ENCODE measurements around the gene CACHD1. TPM values are rescaled to one million over a fixed set of nuclear protein-coding genes. Genes with fewer than 3 reads are reported as not detected.
"Not testable (repeated sequence)": the region's sequence is repeated elsewhere in the genome, so short reads cannot be mapped to it uniquely, and the experiment has no call there.

The CACHD1 gene
- total RNA-seq, 1 donor from 2014 or later = 12.1 TPM

- Histone ChIP-seq H3K36me3 (ENCODE audit: control insufficient read depth, insufficient read depth, low read length) (no peaks in the 10 kb centered on the region), H3K4me3 (ENCODE audit: low read depth, low read length) (no peak overlapping the region), H3K27me3 (ENCODE audit: control insufficient read depth, insufficient read depth, low read length) (no peaks in the 10 kb centered on the region)
- no peak for DNase-seq (ENCODE audit: low read depth)
- TF ChIP-seq, protein P1, sequence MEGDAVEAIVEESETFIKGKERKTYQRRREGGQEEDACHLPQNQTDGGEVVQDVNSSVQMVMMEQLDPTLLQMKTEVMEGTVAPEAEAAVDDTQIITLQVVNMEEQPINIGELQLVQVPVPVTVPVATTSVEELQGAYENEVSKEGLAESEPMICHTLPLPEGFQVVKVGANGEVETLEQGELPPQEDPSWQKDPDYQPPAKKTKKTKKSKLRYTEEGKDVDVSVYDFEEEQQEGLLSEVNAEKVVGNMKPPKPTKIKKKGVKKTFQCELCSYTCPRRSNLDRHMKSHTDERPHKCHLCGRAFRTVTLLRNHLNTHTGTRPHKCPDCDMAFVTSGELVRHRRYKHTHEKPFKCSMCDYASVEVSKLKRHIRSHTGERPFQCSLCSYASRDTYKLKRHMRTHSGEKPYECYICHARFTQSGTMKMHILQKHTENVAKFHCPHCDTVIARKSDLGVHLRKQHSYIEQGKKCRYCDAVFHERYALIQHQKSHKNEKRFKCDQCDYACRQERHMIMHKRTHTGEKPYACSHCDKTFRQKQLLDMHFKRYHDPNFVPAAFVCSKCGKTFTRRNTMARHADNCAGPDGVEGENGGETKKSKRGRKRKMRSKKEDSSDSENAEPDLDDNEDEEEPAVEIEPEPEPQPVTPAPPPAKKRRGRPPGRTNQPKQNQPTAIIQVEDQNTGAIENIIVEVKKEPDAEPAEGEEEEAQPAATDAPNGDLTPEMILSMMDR (IDR thresholded peaks at IDR 0.05; ENCODE audit: insufficient read depth, low read length, poor library complexity, severe bottlenecking) = no peak
Observed at GRCh38 chr1:64608005-64608650, 138.2 kb downstream of the CACHD1 start.

- Histone ChIP-seq H3K27me3 (ENCODE audit: control insufficient read depth, insufficient read depth, low read length) (no peaks in the 10 kb centered on the region), H3K36me3 (ENCODE audit: control insufficient read depth, insufficient read depth, low read length) (no peaks in the 10 kb centered on the region), H3K4me3 (ENCODE audit: low read depth, low read length) (no peak overlapping the region)
- TF ChIP-seq, protein P1 (IDR thresholded peaks at IDR 0.05; ENCODE audit: insufficient read depth, low read length, poor library complexity, severe bottlenecking) = no peak
- DNase-seq (ENCODE audit: low read depth) = no peak
Observed at GRCh38 chr1:64608651-64609048, 138.7 kb downstream of the CACHD1 start.

GRCh38 chr1:64610950-64611349, 141.0 kb downstream of the CACHD1 start:
- H3K36me3 ChIP-seq (ENCODE audit: control insufficient read depth, insufficient read depth, low read length); H3K27me3 ChIP-seq (ENCODE audit: control insufficient read depth, insufficient read depth, low read length); DNase-seq (ENCODE audit: low read depth); H3K4me3 ChIP-seq (ENCODE audit: low read depth, low read length): not testable (repeated sequence)

DNA sequence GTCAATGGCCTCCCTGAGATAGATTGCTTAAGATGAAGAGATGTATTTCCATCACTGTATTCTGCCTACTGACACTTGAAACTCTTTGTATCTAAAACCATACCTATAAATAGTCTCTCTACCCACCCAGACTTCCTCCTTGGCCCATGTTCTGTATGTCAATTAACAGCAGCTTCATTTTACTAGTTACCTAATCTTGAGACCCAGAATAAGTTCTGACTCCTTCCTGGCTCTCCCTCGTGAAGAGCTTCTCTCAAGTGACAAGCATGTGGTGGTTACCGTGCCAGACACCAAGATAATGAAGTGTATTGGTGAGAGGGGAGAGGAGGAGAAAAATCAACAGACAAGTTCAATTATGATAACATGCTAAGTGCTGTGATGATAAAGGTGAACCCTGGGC, 146.1 kb downstream of the CACHD1 start:
- Histone ChIP-seq H3K36me3 (ENCODE audit: control insufficient read depth, insufficient read depth, low read length) (no peaks in the 10 kb centered on the region), H3K27me3 (ENCODE audit: control insufficient read depth, insufficient read depth, low read length) (no peaks in the 10 kb centered on the region), H3K4me3 (ENCODE audit: low read depth, low read length) (no peak overlapping the region)
- TF ChIP-seq, protein P1 (IDR thresholded peaks at IDR 0.05; ENCODE audit: insufficient read depth, low read length, poor library complexity, severe bottlenecking) = no peak
- no peak for DNase-seq (ENCODE audit: low read depth)

- peak; percentile 81 for DNase-seq (ENCODE audit: low read depth)
- TF ChIP-seq, protein P1 (IDR thresholded peaks at IDR 0.05; ENCODE audit: insufficient read depth, low read length, poor library complexity, severe bottlenecking) = no peak
- Histone ChIP-seq H3K27me3 (ENCODE audit: control insufficient read depth, insufficient read depth, low read length) (no peaks in the 10 kb centered on the region), H3K4me3 (ENCODE audit: low read depth, low read length) (no peak overlapping the region), H3K36me3 (ENCODE audit: control insufficient read depth, insufficient read depth, low read length) (no peaks in the 10 kb centered on the region)
Observed at GRCh38 chr1:64623750-64624191, 153.8 kb downstream of the CACHD1 start.

DNA sequence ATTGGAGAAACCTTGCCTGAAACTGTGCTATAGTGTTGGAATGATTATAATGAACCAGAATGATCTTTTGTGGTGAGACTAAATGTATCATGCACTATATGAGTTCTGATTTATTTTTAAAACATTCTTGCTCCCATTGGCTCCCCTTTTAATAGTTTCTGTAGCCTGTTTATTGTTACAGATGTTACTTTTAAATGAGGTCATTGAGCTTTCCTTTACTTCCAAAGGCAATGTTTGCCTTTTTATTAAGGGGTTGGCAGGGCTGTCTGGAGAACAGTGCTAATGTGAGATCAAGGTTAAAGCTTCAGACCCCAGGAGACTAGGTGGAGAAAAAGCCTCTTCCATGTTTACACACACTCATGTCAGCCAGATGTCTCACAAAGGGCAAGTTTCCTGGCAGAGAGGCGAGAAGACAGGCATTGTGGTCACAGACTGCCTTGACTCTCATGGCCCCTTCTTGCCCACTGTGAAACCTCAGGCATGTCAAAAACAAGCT, 154.3 kb downstream of the CACHD1 start:
- DNase-seq (ENCODE audit: low read depth) = peak; percentile 50
- no peaks in the 10 kb centered on the region for H3K27me3 ChIP-seq (ENCODE audit: control insufficient read depth, insufficient read depth, low read length)
- no peaks in the 10 kb centered on the region for H3K36me3 ChIP-seq (ENCODE audit: control insufficient read depth, insufficient read depth, low read length)
- TF ChIP-seq, protein P1 (IDR thresholded peaks at IDR 0.05; ENCODE audit: insufficient read depth, low read length, poor library complexity, severe bottlenecking) = no peak
- H3K4me3 ChIP-seq (ENCODE audit: low read depth, low read length) = no peak overlapping the region

Data from kidney epithelial cell (primary cell).